Fibroblast of villous mesenchyme (primary cell): Measurements from ENCODE around the gene CMIP. TPM values are rescaled to one million over a fixed set of nuclear protein-coding genes. Genes with fewer than 3 reads are reported as not detected.

Experiments used
- DNase-seq: peaks from one replicate; pipeline ENCODE4 v3.0.0-alpha.2; 2010; ENCODE audit warnings: low read depth
- H3K4me3 ChIP-seq: 2 replicates; pipeline ENCODE4 v1.5.1; 2011; ENCODE audit warnings: low read depth, mild to moderate bottlenecking, low read length
- CTCF ChIP-seq: IDR thresholded peaks from 2 replicates; pipeline ENCODE4 v1.5.1; 2012; ENCODE audit warnings: low read depth, mild to moderate bottlenecking, low read length; ENCODE audit not compliant: insufficient read depth
- total RNA-seq: library from RNA; depleted of rRNA; stranded (reverse); fragments of >200 nt; gene quantifications from 2 replicates; pipeline ENCODE4 v1.2.3, GENCODE V29; 2012

Gene CMIP
- total RNA-seq, 1 donor = 7.8 TPM

GRCh38 chr16:81599034-81599744 is 154.6 kb downstream of the CMIP start:
- TF ChIP-seq CTCF = no peak
- DNase-seq = no peak
- H3K4me3 ChIP-seq = no peak overlapping the region

GRCh38 chr16:81600275-81600674 is 155.7 kb downstream of the CMIP start:
- no peak overlapping the region for H3K4me3 ChIP-seq
- DNase-seq = peak; percentile 33
- TF ChIP-seq CTCF = no peak

GRCh38 chr16:81601008-81601428 is 156.4 kb downstream of the CMIP start:
- TF ChIP-seq CTCF = no peak
- no peak overlapping the region for H3K4me3 ChIP-seq
- DNase-seq = peak; percentile 33

- DNase-seq = no peak
- no peak for TF ChIP-seq CTCF
- no peak overlapping the region for H3K4me3 ChIP-seq
Measured at GRCh38 chr16:81601601-81602255, 157.1 kb downstream of the CMIP start.

GRCh38 chr16:81602256-81602776 is 157.7 kb downstream of the CMIP start:
- no peak for TF ChIP-seq CTCF
- no peak for DNase-seq

GRCh38 chr16:81602792-81603191 is 158.2 kb downstream of the CMIP start:
- no peak overlapping the region for H3K4me3 ChIP-seq
- no peak for TF ChIP-seq CTCF
- DNase-seq = no peak

More at GRCh38 chr16:81602256-81602776, 157.7 kb downstream of the CMIP start:
- H3K4me3 ChIP-seq = no peak overlapping the region
